ENCODE measurements around the gene NSUN5. TPM values are rescaled to one million over a fixed set of nuclear protein-coding genes. Genes with fewer than 3 reads are reported as not detected.
"Not testable (repeated sequence)": the region's sequence is repeated elsewhere in the genome, so short reads cannot be mapped to it uniquely, and the experiment has no call there.

NSUN5 gene
- total and polyA plus RNA-seq, 7 donors = 13.8 to 35.6 (median 23.2) TPM

- H3K36me3 ChIP-seq; H3K4me3 ChIP-seq; H3K27ac ChIP-seq; H3K4me1 ChIP-seq; intact Hi-C loops (cut with DNase I); DNase-seq; H3K9me3 ChIP-seq; H3K27me3 ChIP-seq: not testable (repeated sequence)
- no CpG with 5 or more reads among the region's 13 CpGs for WGBS, 2 donors
Observed at GRCh38 chr7:73297235-73297634, 11.4 kb downstream of the NSUN5 start.

- H3K9me3 ChIP-seq; H3K4me3 ChIP-seq; H3K27ac ChIP-seq; intact Hi-C loops (cut with DNase I); H3K36me3 ChIP-seq; H3K4me1 ChIP-seq; DNase-seq; H3K27me3 ChIP-seq: not testable (repeated sequence)
- WGBS, 2 donors = 28 to 45% methylated on average over 1 of the region's 5 CpGs
Observed at GRCh38 chr7:73277210-73277609, 31.4 kb downstream of the NSUN5 start.

- intact Hi-C loops (cut with DNase I); H3K4me1 ChIP-seq; H3K4me3 ChIP-seq; H3K27ac ChIP-seq; DNase-seq; H3K9me3 ChIP-seq; H3K36me3 ChIP-seq; H3K27me3 ChIP-seq: not testable (repeated sequence)
- 75 to 92% methylated on average over 3 of the region's 4 CpGs for WGBS, 2 donors
Observed at GRCh38 chr7:73267813-73268212, 40.8 kb downstream of the NSUN5 start.

GRCh38 chr7:73266719-73267368 is 41.8 kb downstream of the NSUN5 start:
- H3K4me3 ChIP-seq = not testable (repeated sequence)
- no CpG with 5 or more reads among the region's 22 CpGs for WGBS, 2 donors

GRCh38 chr7:73262416-73262815 is 46.2 kb downstream of the NSUN5 start:
- H3K27me3 ChIP-seq; H3K4me1 ChIP-seq; intact Hi-C loops (cut with DNase I); DNase-seq; H3K36me3 ChIP-seq; H3K9me3 ChIP-seq; H3K27ac ChIP-seq; H3K4me3 ChIP-seq: not testable (repeated sequence)
- WGBS, 2 donors = 0 to 40% methylated on average over 1 of the region's 2 CpGs

More at GRCh38 chr7:73266719-73267368, 41.8 kb downstream of the NSUN5 start:
- H3K27me3 ChIP-seq; H3K9me3 ChIP-seq; intact Hi-C loops (cut with DNase I); DNase-seq; H3K4me1 ChIP-seq; H3K36me3 ChIP-seq; H3K27ac ChIP-seq: not testable (repeated sequence)

Small RNA genes within 50 kb of the gene (small RNA-seq; reads per million reads assigned to genes)
- 0 reads per million in 3 donors for gene RNU6-1080P

Other genes starting within 250 kb of the NSUN5 start
- not detected for gene SPDYE9, start 222.8 kb downstream of the NSUN5 start, total RNA-seq
- not detected for gene SPDYE9, start 222.8 kb downstream of the NSUN5 start, polyA plus RNA-seq
- gene TRIM50, start 19.3 kb upstream of the NSUN5 start, total RNA-seq = under 1 TPM in 2 of 4 donors, not detected in 2; 0.54 to 0.71 TPM
- 1 to 10 TPM in 1 of 3 donors, under 1 TPM in 2; 0.07 to 3.0 (median 0.69) TPM for gene TRIM50, start 19.3 kb upstream of the NSUN5 start, polyA plus RNA-seq
- not detected for gene FKBP6, start 19.3 kb upstream of the NSUN5 start, total RNA-seq
- gene FKBP6, start 19.3 kb upstream of the NSUN5 start, polyA plus RNA-seq = not detected
- gene FZD9, start 125.0 kb upstream of the NSUN5 start, total RNA-seq = 1 to 10 TPM in 1 of 4 donors, under 1 TPM in 3; 0.28 to 2.1 (median 0.70) TPM
- gene FZD9, start 125.0 kb upstream of the NSUN5 start, polyA plus RNA-seq = under 1 TPM in 1 of 3 donors, not detected in 2; 0.20 TPM
- gene BAZ1B, start 213.5 kb upstream of the NSUN5 start, total RNA-seq = 10 to 100 TPM; 47.2 to 67.3 (median 53.5) TPM
- gene BAZ1B, start 213.5 kb upstream of the NSUN5 start, polyA plus RNA-seq = 10 to 100 TPM; 13.8 to 33.4 (median 17.1) TPM
- 100 to 1,000 TPM; 113 to 155 (median 129) TPM for gene BCL7B, start 248.9 kb upstream of the NSUN5 start, total RNA-seq
- 100 to 1,000 TPM in 1 of 3 donors, 10 to 100 TPM in 2; 58.1 to 114 (median 95.7) TPM for gene BCL7B, start 248.9 kb upstream of the NSUN5 start, polyA plus RNA-seq